Measurements from ENCODE around the gene TTC33.
"Not testable (repeated sequence)": the region's sequence is repeated elsewhere in the genome, so short reads cannot be mapped to it uniquely, and the experiment has no call there.

Gene TTC33

DNA sequence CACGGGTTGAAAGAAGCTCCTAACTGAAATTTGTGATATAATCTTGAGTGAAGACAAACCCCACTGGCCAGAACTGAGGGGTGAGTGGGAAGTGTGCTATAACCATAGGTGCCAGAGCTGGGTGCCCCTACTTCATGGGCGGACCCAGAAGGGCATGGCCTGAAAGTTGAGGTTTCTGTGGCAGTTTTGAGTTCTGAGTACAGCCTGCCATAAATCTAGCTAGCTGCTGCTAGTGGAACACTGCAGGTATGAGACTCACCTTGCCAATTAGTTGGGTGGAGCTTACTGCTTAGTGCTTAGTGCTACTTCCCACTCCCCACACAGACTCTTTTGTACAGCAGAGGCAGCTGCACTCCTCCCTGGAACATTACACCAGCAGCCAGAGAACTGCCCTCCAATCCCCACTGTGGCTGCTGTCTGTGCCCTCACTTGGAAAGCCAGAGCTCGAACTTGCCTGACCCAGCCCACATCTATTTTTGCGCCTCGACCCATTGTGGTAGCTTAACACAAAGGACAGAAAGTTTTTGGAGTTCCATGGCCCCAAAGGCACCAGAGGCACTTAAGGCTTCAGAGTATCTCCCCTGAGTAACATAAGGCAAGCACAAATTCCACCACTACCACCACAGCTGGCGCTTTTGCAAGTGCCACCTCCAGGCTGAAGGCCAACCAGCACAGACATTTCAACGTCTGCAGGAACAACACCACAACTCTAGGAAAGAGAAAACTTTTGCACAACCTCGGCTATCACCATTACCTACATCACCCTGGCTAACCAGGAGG, 103.1 kb downstream of the TTC33 start:
- DNase-seq (ENCODE audit: low read depth): no peak

DNA sequence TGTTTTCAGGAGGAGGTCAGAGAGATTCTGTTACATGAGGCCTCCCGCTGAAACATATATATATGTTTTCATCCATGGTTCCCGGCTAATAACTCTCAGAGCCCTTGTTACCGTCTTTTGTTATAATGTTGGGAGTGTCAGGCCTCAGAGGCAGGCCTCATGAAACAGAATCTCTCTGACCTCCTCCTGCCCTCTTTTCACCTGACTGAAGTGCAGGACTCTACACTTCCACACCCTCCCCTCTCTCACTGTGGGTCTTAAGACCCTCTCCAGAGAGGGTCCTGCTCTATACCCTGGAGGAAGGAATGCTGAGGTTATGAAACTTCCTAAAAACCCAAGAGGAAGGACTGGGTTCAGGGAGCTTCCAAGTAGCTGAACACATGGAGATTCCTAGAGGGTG, 104.6 kb downstream of the TTC33 start:
- no peak for DNase-seq (ENCODE audit: low read depth)

DNA sequence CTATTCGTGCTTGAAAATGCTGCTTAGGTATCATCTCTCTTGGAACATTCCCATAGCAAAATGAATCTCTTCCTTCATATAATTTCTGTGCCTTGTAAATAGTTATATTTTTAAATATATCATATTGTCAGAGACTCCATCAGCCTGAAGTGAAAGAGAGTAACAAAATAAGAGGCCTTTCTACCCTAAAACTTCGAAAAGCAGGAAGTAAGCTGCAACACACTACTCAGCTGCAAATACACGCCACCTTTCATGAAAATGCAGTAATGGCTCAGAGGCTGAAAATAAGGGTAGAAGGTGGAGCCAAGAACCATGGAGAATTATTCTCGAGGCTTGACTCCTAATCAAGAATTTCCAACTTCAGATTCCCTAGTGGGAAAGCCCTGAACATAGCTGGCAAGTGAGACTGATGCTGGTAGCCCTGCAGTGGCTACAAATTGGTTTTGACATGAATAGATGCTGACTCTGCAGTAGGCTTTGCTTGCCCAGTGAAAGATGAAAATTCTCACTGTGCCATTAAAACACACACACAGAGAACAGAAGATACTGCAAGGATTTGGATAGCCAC, 106.2 kb downstream of the TTC33 start:
- DNase-seq (ENCODE audit: low read depth): no peak

DNA sequence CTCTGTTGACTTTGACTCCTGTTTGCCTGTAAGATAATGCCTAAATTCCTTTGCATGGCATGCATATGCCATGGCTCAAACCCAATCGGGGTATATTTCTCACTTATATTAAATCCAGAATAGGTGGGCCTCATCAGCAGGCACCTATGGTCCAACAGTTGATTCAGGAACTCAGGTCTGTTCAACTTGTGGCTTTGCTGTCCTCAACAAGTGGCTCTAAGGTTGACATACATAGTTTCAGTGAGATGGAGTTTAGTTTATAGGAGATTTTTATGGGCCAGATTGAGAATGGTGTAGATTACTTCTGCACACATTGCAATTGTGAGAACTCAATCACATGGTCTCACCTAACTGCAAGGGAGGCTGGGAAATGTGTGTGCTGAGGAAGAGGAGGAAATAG, 107.6 kb downstream of the TTC33 start:
- no peak for DNase-seq (ENCODE audit: low read depth)

DNA sequence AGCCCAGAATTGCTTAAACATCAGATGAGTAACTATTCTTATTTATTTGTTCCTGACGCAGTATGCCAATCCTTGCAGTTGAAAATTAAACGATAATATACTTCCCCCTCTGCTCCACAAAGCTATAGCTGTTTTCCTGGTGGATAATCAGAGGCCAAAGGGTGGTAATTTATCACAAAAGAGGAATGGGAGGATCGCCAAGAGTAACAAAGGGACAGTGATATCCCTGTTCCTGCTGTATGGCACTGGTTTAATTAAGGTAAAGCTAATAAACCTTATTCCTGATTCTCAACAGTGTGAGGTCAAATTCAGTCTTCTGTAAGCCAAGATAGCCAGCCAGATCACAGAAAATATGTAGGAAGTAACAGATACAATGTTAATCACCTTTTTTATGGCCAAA, 109.5 kb downstream of the TTC33 start:
- DNase-seq (ENCODE audit: low read depth): no peak

DNA sequence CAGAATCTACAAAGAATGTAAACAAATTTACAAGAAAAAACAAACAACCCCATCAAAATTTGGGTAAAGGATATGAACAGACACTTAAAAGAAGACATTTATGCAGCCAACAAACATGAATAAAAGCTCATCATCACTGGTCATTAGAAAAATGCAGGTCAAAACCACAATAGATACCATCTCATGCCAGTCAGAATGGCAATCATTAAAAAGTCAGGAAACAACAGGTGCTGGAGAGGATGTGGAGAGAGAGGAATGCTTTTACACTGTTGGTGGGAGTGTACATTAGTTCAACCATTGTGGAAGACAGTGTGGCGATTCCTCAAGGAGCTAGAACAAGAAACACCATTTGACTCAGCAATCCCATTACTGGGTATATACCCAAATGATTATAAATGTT, 116.2 kb downstream of the TTC33 start:
- not testable (repeated sequence) for DNase-seq (ENCODE audit: low read depth)

DNA sequence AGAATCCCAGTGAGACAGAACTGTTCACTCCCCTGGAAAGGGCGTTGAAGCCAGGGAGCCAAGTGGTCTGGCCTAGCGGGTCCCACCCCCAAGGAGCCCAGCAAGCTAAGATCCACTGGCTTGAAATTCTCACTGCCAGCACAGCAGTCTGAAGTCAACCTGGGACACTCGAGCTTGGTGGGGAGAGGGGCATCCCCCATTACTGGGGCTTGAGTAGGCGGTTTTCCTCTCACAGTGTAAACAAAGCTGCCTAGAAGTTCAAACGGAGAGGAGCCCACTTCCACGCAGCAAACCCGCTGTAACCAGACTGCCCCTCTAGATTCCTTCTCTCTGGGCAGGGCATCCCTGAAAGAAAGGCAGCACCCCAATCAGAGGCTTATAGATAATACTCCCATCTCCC, 121.2 kb downstream of the TTC33 start:
- no peak for DNase-seq (ENCODE audit: low read depth)

DNA sequence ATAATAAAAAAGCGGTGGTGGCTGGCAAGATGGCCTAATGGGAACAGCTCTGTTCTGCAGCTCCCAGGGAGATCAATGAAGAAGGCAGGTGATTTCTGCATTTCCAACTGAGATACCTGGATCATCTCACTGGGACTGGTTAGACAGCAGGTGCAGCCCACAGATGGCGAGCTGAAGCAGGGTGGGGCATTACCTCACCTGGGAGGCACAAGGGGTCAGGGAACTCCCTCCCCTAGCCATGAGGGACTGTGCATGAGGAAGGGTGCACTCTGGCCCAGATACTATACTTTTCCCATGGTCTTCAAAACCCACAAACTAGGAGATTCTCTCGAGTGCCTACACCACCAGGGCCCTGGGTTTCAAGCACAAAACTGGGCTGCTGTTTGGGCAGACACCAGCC, 121.6 kb downstream of the TTC33 start:
- no peak for DNase-seq (ENCODE audit: low read depth)

DNA sequence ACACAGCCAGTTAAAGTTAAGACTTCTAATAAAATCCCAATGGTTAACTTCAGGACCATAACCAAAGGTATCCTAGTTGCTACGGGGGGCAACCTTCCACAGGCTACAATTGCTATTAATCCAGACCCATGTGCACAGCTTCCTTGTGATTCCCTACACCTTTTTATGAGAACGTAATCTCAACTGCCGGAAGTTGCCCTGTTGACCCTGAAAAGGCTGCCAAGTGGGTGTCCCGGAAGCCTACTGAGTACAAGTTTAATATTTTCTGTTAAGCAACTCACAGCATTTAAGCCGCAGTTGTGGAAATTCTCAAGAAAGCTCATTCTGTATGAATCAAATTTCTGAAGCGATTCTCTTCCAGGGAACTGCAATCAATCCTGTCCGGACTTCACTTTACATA, 124.5 kb downstream of the TTC33 start:
- no peak for DNase-seq (ENCODE audit: low read depth)

DNA sequence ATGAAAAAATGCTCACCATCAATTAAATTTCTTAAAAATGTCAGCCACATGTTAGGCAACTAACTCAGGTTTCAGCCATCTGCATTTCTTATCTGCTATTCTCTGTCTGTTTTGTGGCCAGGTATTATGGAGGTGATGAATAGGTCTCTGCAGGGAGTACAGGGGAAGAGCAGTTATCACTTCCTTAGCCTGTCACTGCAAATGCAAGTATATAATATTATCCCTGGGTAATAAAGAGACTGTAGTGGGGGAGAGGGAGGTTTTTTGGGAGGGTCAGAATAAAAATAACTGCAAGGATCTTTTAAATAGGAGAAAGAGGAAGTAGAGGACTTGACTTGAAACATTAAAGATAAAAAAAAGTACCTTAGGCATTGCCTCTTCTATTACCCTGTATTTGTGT, 125.6 kb downstream of the TTC33 start:
- no peak for DNase-seq (ENCODE audit: low read depth)

DNA sequence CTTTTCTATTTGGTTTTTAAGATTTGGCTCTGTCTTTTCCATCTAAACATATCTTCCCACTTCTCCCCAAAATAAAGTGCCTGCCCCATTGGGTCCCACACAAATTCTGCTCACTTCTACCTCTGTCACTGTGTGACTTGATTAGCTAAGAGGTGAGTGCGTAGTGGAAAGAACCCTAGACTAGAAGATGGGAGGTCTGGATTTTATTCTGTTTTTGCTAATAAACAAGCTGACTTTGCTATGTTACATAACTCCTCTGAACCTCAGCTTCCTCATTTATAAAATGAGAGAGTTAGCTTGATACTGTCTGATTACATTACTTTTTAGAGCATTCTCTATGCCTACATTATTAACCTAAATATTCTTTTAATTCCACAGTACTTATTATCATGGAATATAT, 127.4 kb downstream of the TTC33 start:
- no peak for DNase-seq (ENCODE audit: low read depth)

DNA sequence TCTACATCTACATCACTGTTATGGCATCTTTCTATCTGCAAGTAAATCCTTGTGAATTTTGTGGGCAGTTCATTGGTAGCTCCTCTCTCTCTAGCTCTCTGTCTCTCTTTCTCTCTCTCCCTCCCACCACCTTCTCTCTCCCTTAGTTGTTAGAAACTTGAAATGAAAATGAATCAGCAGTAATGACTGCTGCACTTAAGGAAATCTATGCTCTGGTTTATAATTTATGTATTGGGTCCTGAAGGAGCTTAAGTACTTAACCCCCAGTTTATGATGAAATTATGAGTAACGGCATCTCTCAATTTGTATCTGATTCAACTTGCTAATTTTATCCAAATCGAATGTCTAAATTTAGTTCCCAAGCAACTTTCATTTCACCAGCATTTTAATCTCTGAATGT, 128.1 kb downstream of the TTC33 start:
- DNase-seq (ENCODE audit: low read depth): no peak

DNA sequence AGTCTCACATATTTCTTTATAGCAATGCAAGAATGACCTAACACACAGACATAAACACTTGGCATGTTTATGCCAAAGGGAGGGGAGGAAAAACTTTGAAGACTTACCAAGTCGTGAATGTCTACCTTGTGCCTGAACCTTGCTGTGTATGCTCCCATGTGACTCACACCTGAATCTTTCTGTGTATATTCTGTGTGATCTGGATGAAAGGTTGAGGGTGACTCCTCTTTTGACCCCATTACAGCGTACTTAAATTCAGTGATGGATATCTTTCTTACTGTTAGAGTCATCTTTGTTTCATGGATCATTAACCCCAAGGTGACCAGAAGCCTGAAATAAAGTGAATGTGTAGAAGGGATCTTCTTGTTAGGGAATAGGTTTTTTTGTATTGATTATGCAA, 129.0 kb downstream of the TTC33 start:
- DNase-seq (ENCODE audit: low read depth): no peak

DNA sequence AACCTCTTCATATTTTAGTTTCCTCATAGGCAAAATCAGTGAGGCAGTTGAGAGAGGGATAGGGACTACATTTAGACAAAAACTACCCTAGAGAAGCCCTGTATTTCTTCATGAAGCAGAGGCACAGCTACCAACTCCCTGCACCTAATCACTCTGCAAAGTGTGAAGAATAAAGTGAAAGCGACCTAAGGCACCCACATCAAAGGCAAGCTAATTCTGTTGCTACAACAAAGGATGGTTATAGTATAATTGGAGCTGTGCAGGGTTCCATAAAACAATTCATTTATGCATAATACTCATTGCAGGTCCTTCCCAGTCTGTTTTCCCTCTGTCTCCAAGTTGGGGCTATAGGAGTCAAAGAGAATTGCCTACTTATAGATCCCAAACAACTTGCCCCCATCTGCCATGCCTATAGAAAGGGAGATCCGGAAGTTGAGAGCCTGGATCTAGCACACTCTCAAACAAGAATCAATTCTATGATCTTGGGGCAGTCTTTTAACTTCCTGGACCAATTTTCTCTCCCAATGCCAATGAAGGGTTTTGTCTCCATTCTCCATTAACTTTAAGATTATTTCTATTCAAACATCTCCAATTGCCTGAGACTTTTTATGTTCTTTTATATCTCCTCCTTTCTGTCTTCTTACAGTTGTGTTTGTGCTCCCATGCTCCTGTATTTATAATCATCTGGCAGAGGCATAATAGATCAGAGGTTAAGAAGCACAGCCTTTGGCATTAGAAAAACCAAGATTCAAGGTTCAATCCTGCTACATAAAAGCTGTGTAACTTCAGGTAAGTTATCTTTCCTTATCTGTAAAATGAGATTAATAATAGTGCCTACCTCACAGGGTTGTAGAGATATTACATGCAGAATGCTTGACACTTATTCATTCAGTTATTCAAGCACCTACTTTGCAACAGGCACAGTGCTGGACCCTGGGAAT, 132.0 kb downstream of the TTC33 start:
- no peak for DNase-seq (ENCODE audit: low read depth)

DNA sequence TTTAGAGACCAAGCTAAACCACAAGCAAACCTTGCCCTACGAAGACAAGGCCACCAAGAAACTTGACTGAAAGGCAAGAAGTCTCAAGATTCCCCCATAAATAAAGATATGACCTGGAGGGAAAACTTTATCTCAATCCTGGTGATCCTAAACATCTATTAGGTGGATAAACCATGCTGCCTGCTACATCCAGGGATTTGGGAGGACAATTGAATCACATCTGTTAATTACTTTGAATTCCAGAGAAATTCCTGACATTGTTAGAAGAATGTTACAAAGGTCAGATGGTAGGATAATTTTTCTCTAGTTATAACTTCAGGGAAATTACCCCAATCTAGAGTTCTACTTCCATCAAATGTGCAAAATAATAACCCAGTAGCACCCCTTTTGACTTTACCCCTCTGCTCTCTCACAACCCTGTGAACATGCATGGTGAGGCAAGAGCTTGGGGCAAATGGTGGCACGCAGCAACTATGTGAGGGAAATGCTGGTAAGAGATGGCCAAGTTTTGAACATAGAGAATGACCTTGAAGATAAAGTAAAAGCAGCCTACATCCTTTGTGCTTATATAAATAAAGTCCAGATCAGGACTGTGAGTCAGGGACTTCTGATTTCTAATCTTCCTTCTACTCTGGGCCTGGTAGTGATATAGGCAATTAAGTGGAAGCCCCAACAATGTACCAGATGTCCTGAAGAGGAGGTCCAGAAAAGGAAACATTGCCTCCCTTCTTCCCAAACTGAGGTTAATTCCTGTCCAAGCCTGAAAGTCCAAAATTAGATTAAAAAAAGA, 133.1 kb downstream of the TTC33 start:
- no peak for DNase-seq (ENCODE audit: low read depth)

DNA sequence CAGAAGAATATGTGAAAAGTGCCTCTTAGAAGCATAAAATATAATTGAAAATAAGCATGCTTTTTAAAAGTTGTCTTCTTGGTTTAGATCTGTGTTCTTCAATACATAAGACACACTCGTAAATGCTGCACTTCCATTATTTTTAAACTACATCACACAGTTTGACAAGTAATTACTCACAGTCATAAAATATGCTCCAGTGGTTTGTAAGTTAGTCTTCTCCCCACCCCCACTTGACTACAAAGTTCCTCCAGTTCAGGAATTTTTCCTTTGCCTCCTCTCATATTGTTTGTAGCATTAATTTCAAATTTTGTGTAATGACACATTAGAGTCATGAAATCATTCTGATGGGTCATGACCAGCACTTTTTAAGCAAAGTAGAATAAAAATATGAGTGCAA, 136.3 kb downstream of the TTC33 start:
- no peak for DNase-seq (ENCODE audit: low read depth)

DNA sequence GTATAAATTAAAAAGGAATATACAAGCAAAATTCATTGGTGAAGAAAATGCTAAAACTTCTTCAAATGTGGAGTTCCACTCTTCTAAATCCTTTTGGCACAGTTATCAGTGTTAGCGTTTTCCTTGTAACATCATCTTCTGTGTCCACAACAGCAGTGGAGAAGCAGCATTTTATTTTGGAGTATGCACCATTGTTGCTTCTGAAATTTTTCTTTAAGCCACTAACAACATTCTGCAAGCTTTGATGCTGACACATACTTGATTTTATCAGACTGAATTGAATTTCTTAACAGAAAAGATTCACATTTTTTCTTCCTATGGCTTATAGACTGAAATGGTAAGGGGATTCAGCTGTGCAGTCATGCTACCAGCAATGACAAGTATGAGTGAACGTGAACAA, 136.8 kb downstream of the TTC33 start:
- no peak for DNase-seq (ENCODE audit: low read depth)

DNA sequence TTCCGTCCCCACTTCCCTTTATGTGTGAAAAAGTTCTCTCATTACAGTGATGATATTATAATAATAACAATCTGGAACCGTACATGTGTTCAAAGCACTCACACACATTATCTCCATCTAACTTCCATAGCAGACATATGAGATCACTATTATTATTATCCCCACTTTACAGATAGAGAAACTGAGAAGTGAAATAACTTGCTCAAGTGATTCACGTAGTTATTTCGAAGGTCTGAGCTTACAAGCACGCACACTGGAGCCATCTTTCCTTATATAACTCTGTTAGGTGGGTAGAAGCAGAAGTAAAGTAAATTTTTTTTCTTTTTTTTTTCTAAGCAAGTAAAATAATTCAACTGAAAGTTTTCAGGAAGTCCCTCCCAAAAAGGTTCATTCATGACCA, 139.0 kb downstream of the TTC33 start:
- DNase-seq (ENCODE audit: low read depth): no peak

DNA sequence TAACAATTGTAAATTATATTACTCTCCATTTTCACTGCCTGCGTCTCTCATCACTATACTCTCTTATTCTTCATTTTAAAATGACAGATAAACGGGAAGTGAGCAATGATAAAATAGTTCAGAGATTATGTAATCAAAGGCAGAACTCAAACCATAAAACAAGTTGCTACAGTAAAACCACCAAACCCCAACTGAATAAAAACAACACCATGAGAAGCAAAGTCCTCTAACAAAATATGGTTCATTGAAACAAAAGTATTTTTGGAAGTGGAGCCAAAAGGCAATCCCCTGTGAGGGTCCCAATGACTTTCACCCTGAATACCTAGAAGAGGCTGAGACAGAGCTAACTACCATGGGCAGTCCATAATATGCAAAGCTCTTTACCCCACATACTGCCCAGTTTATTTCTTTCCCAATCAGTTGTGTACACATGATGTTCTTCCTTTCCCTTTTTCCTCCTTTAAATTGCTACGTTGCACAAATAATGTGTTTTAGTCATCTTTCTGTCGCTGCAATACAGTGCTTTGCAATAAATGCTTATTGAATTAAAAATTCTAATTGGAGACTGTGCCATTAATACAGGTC, 140.1 kb downstream of the TTC33 start:
- DNase-seq (ENCODE audit: low read depth): no peak

DNA sequence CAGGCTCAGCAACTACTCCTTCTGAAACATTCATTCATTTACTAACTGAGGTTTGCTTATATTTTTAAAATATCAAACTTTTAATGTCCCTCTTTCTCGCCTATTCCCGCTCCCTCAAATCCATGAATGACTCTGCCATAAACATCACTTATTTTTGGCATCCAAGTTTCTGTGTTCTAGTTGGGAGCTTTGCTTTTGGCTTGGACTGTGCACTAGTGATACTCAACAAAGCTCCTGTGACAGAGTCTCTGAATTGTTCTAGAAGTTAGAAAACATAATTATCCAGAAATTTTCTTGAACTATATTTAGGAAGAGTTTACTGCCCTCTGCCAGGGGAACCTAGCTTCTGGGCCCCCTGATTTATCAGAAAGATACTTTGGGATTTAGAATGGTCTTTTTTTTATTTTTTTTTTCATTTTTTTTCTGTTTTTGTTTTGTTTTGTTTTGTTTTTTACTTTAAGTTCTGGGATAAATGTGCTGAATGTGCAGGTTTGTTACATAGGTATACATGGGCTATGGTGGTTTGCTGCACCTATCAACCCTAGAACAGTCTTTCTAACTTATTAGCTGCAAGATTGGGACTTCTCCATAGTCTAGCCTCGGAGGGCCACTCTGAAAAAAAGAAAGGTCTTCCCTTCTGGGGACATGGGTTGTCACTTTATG, 140.7 kb downstream of the TTC33 start:
- DNase-seq (ENCODE audit: low read depth): no peak

DNA sequence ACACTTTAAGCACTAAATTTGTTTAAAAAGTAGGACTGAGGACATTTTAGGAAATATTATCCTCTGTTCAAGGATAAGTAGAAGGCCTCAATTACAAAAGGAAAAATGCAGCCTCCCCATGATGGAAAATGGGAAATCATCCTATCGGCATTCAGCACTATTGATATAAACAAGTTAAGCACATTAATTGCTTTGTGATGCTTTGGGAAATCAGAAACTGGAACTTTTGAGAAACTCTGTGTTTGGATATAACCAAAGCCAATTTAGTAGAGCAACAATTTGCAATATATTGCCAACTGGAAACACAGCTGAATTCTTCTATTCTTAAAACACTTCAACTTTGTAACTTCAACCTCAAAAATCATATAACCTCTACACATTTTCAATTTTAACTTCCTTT, 141.3 kb downstream of the TTC33 start:
- no peak for DNase-seq (ENCODE audit: low read depth)
